ENCODE data around the gene LRP3. TPM values are rescaled to one million over a fixed set of nuclear protein-coding genes. Genes with fewer than 3 reads are reported as not detected.

Gene LRP3
- total and polyA plus RNA-seq, 2 of the 13 experiments (the other 11 are each of a cell fraction or from before 2014, with no cell fraction given), result 17.6 to 51.6 TPM

- TF ChIP-seq ZNF142 (CRISPR knock-in tag; IDR thresholded peaks at IDR 0.05) (no peak), ZNF564 (CRISPR knock-in tag; IDR thresholded peaks at IDR 0.05) (0 out of 2 replicates have a peak, but pooled peaks have one; percentile 5), ZBTB1 (CRISPR knock-in tag; IDR thresholded peaks at IDR 0.05; ENCODE audit: borderline replicate concordance) (no peak), TAF15 (IDR thresholded peaks at IDR 0.05; ENCODE audit: low read depth, low read length, poor library complexity, severe bottlenecking) (peak; percentile 77), ZNF710 (CRISPR knock-in tag; IDR thresholded peaks at IDR 0.05; ENCODE audit: borderline replicate concordance) (peak; percentile 73), LRRFIP1 (CRISPR knock-in tag; conservative IDR thresholded peaks at IDR 0.05) (no peak; the same call in 1 of the 2 replicates), THAP7 (CRISPR knock-in tag; IDR thresholded peaks at IDR 0.05) (no peak), ELF4 (CRISPR knock-in tag; IDR thresholded peaks at IDR 0.05; ENCODE audit: borderline replicate concordance) (peak; percentile 94), PHF20 (CRISPR knock-in tag; IDR thresholded peaks at IDR 0.05) (peak; percentile 87), KLF9 (CRISPR knock-in tag; IDR thresholded peaks at IDR 0.05; ENCODE audit: low read depth) (no peak; the same call in 1 of the 2 replicates), MAFF (IDR thresholded peaks at IDR 0.05; ENCODE audit: low read depth, low read length) (no peak), FOXK1 (CRISPR knock-in tag; IDR thresholded peaks at IDR 0.05; ENCODE audit: borderline replicate concordance, low read depth) (peak; percentile 83; the same call in 1 of the 2 replicates), TCF12 (IDR thresholded peaks at IDR 0.05) (no peak), TCF12 (CRISPR knock-in tag; IDR thresholded peaks at IDR 0.05) (peak; percentile 23; the same call in 1 of the 2 replicates), AGO1 (IDR thresholded peaks at IDR 0.05; ENCODE audit: low read depth, low read length, poor library complexity, severe bottlenecking) (peak; percentile 24), TCF7L2 (IDR thresholded peaks at IDR 0.05; ENCODE audit: low read depth, low read length) (no peak), ZFX (CRISPR knock-in tag; IDR thresholded peaks at IDR 0.05; ENCODE audit: low read depth) (peak; percentile 85)
Measured at GRCh38 chr19:33176670-33177416, 17.3 kb upstream of the LRP3 start (continued).
